Mesenchymal stem cell (in vitro differentiated cells and primary cell): ENCODE results near the gene VAPA.

Experiments
- DNase-seq: peaks from one replicate; pipeline ENCODE4 v3.0.0-alpha.2; 2013
- H2AFZ ChIP-seq: one replicate; pipeline ENCODE4 v1.6.1; 2013; ENCODE audit warnings: low read depth, mild to moderate bottlenecking, control low read depth, inconsistent platforms, low read length, moderate library complexity
- H2AK5ac ChIP-seq: 2 replicates; pipeline ENCODE4 v1.6.1; 2013; ENCODE audit warnings: low read length, moderate library complexity, mild to moderate bottlenecking, inconsistent platforms; ENCODE audit not compliant: severe bottlenecking
- H2BK120ac ChIP-seq: one replicate; pipeline ENCODE4 v1.6.1; 2013; ENCODE audit warnings: low read depth, mild to moderate bottlenecking, inconsistent platforms, low read length, moderate library complexity
- H2BK12ac ChIP-seq, 2 experiments: one replicate each; pipeline ENCODE4 v1.6.1; 2013; ENCODE audit warnings: inconsistent platforms in 2 of 2, low read length in 2 of 2, mild to moderate bottlenecking in 2 of 2, moderate library complexity in 2 of 2, control low read depth in 1 of 2
- H2BK15ac ChIP-seq: one replicate; pipeline ENCODE4 v1.6.1; 2013; ENCODE audit warnings: mild to moderate bottlenecking, low read depth, inconsistent platforms; ENCODE audit not compliant: poor library complexity, severe bottlenecking
- H2BK5ac ChIP-seq: 2 replicates; pipeline ENCODE4 v1.6.1; 2013; ENCODE audit warnings: low read depth, mild to moderate bottlenecking, low read length, control low read depth, inconsistent platforms; ENCODE audit not compliant: poor library complexity, severe bottlenecking
- H3K14ac ChIP-seq, 2 experiments: one replicate each; pipeline ENCODE4 v1.6.1; 2013; ENCODE audit warnings: inconsistent platforms in 2 of 2, low read length in 2 of 2, control low read depth in 1 of 2, mild to moderate bottlenecking in 1 of 2, moderate library complexity in 1 of 2
- H3K18ac ChIP-seq, 2 experiments: one replicate each; pipeline ENCODE4 v1.6.1; 2013; ENCODE audit warnings: inconsistent platforms in 2 of 2, low read length in 2 of 2, control low read depth in 1 of 2, low read depth in 1 of 2, mild to moderate bottlenecking in 1 of 2
- H3K23ac ChIP-seq, 2 experiments: one replicate each; pipeline ENCODE4 v1.6.1; 2013; ENCODE audit warnings: inconsistent platforms in 2 of 2, low read length in 2 of 2, mild to moderate bottlenecking in 2 of 2, moderate library complexity in 2 of 2, control low read depth in 1 of 2
- H3K27ac ChIP-seq: 2 replicates; pipeline ENCODE4 v1.5.1; 2013; ENCODE audit warnings: mild to moderate bottlenecking, moderate library complexity, low read length, control low read depth, inconsistent platforms; ENCODE audit not compliant: poor library complexity, severe bottlenecking
- H3K27me3 ChIP-seq, 2 experiments: 2 replicates each; pipeline versions ENCODE4 v1.6.1 to v1.7.0; 2013; ENCODE audit warnings: low read length in 2 of 2, mild to moderate bottlenecking in 2 of 2, moderate library complexity in 2 of 2, control low read depth in 1 of 2, inconsistent platforms in 1 of 2; ENCODE audit not compliant: control insufficient read depth in 1 of 2, insufficient read depth in 1 of 2
- H3K36me3 ChIP-seq, 2 experiments: 2 replicates each; pipeline versions ENCODE4 v1.6.1 to v1.7.0; 2013; ENCODE audit warnings: low read length in 2 of 2, control low read depth in 1 of 2, inconsistent platforms in 1 of 2, low read depth in 1 of 2, mild to moderate bottlenecking in 1 of 2; ENCODE audit not compliant: insufficient read depth in 2 of 2, control insufficient read depth in 1 of 2
- H3K4ac ChIP-seq, 2 experiments: one replicate each; pipeline ENCODE4 v1.6.1; 2013; ENCODE audit warnings: inconsistent platforms in 2 of 2, low read length in 2 of 2, mild to moderate bottlenecking in 2 of 2, moderate library complexity in 2 of 2, control low read depth in 1 of 2, low read depth in 1 of 2
- H3K4me1 ChIP-seq: 2 replicates; pipeline ENCODE4 v1.6.1; 2013; ENCODE audit warnings: low read depth, low read length, control low read depth; ENCODE audit not compliant: control insufficient read depth, insufficient read depth
- H3K4me2 ChIP-seq: 2 replicates; pipeline ENCODE4 v1.6.1; 2013; ENCODE audit warnings: low read length, mild to moderate bottlenecking, inconsistent platforms; ENCODE audit not compliant: poor library complexity, severe bottlenecking
- H3K4me3 ChIP-seq, 2 experiments: 2 replicates each; pipeline versions ENCODE4 v1.5.1 to v1.7.0; 2013; ENCODE audit warnings: low read length in 2 of 2, mild to moderate bottlenecking in 2 of 2, control low read depth in 1 of 2, low read depth in 1 of 2; ENCODE audit not compliant: insufficient read depth in 1 of 2
- H3K79me1 ChIP-seq: replicated peaks from 2 replicates; pipeline ENCODE4 v1.6.1; 2013; ENCODE audit warnings: mild to moderate bottlenecking, control low read depth, low read length, inconsistent platforms; ENCODE audit not compliant: poor library complexity, severe bottlenecking
- H3K9ac ChIP-seq: 2 replicates; pipeline ENCODE4 v1.7.0; 2013; ENCODE audit warnings: mild to moderate bottlenecking, low read length, moderate library complexity
- H3K9me3 ChIP-seq: 2 replicates; pipeline ENCODE4 v1.7.0; 2013; ENCODE audit warnings: mild to moderate bottlenecking, low read length; ENCODE audit not compliant: control insufficient read depth
- H4K8ac ChIP-seq: one replicate; pipeline ENCODE4 v1.6.1; 2013; ENCODE audit warnings: inconsistent platforms, mild to moderate bottlenecking, low read length, moderate library complexity
- H4K91ac ChIP-seq: one replicate; pipeline ENCODE4 v1.6.1; 2013; ENCODE audit warnings: mild to moderate bottlenecking, low read length, inconsistent platforms
- WGBS: methylation state at CpG from one replicate; pipeline ENCODE4 v1.1.7; 2013; ENCODE audit warnings: mixed read lengths; 5-methylcytosine and 5-hydroxymethylcytosine counted together

The VAPA gene

DNA sequence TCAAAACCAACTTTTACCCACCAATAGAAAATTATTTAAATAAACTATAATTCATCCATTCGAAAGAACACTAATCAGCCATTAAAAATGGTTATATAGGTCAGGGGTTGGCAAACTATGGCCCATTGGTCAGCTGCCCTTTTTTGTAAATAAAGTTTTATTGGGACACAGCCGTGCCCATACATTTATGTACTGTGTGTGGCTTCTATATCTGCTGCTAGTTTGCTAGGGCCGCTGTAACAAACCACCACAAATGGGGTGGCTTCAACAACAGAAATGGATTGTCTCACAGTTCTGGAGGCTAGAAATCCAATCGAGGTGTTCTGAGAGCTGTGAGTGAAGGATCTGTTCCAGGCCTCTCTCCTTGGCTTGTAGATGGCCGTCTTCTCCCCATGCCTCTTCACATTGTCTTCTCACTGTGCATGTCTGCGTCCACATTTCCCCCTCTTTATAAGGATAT lies 35.0 kb upstream of the VAPA start:
- no peak overlapping the region for H3K4ac ChIP-seq
- H2AK5ac ChIP-seq = no peak overlapping the region
- no peak overlapping the region for H3K23ac ChIP-seq
- no peaks in the 10 kb centered on the region for H3K9me3 ChIP-seq
- H3K4me2 ChIP-seq = no peak overlapping the region
- no peak overlapping the region for H2BK5ac ChIP-seq
- H3K27me3 ChIP-seq = no peaks in the 10 kb centered on the region
- 95% methylated on average over 6 of the region's 6 CpGs for WGBS
- H2AFZ ChIP-seq = no peak overlapping the region
- no peak overlapping the region for H3K27ac ChIP-seq
- DNase-seq = no peak
- H2BK12ac ChIP-seq = peak overlapping the region in 1 of 2 experiments; percentile 54
- H3K9ac ChIP-seq = no peak overlapping the region
- H3K4me3 ChIP-seq = no peak overlapping the region
- no peaks in the 10 kb centered on the region for H3K79me1 ChIP-seq
- no peak overlapping the region for H2BK15ac ChIP-seq
- peak overlapping the region in 1 of 2 experiments; percentile 21 for H3K18ac ChIP-seq
- H2BK120ac ChIP-seq = no peak overlapping the region
- no peak overlapping the region for H3K14ac ChIP-seq
- no peaks in the 10 kb centered on the region for H3K4me1 ChIP-seq
- no peak overlapping the region for H4K91ac ChIP-seq
- H3K36me3 ChIP-seq = no peaks in the 10 kb centered on the region
- no peak overlapping the region for H4K8ac ChIP-seq

DNA sequence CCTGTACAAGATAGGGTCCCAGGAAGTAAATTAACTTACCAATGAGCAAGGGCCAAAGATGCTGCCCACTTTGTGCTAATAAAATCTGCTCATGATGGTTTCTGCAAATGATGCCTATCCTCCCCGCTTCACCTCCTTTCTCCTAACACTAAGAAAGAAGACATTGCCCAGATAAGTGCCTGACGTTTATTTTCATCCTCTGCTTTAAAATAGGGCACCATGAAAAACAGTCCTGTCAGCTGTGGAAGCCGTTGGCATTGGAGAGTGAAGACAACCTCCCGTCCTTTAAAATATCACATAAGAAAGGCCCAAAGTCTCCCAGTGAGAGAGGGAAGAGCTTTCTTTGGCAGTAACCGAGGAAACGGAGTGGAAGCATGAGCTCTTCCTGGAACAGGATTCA lies 29.7 kb upstream of the VAPA start:
- Histone ChIP-seq H3K4ac (no peak overlapping the region), H3K79me1 (no peaks in the 10 kb centered on the region), H4K91ac (no peak overlapping the region), H3K4me1 (no peaks in the 10 kb centered on the region), H3K4me3 (no peak overlapping the region), H2BK12ac (no peak overlapping the region), H3K36me3 (no peaks in the 10 kb centered on the region), H4K8ac (no peak overlapping the region), H3K27me3 (no peaks in the 10 kb centered on the region), H2BK15ac (no peak overlapping the region), H3K9me3 (no peaks in the 10 kb centered on the region), H3K27ac (no peak overlapping the region), H3K9ac (no peak overlapping the region), H3K23ac (no peak overlapping the region), H3K14ac (no peak overlapping the region), H2AK5ac (no peak overlapping the region), H2BK120ac (no peak overlapping the region), H2BK5ac (no peak overlapping the region), H2AFZ (no peak overlapping the region), H3K4me2 (no peak overlapping the region), H3K18ac (no peak overlapping the region)
- 94% methylated on average over 6 of the region's 6 CpGs for WGBS
- DNase-seq = no peak

DNA sequence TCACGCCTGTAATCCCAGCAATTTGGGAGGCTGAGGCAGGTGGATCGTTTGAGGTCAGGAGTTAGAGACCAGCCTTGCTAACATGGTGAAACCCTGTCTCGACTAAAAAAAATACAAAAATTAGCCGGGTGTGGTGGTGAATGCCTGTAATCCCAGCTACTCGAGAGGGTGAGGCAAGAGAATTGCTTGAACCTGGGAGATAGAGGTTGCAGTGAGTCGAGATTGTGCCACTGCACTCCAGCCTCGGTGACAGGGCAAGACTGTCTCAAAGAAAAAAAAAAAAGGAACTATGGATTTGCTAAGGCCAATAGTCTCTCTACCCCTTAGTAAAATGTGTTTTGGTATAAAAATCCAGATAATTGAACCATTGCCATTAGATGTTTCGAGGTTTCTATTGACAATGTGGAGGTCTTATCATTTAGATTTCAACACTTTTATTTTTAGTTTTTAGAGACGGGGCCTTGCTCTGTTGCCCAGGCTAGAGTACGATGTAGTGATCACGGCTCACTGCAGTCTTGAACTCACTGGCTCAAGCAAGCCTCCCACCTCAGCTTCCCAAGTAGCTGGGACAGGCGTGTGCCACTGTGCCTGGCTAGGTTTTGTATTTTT lies 29.2 kb upstream of the VAPA start:
- Histone ChIP-seq H2BK120ac (no peak overlapping the region), H3K79me1 (no peaks in the 10 kb centered on the region), H3K4me3 (no peak overlapping the region), H3K4me1 (no peaks in the 10 kb centered on the region), H3K14ac (no peak overlapping the region), H2BK15ac (no peak overlapping the region), H2AK5ac (no peak overlapping the region), H3K27ac (no peak overlapping the region), H4K8ac (no peak overlapping the region), H3K36me3 (no peaks in the 10 kb centered on the region), H2BK5ac (no peak overlapping the region), H3K9me3 (no peaks in the 10 kb centered on the region), H4K91ac (no peak overlapping the region), H2AFZ (no peak overlapping the region), H2BK12ac (no peak overlapping the region), H3K4me2 (no peak overlapping the region), H3K18ac (no peak overlapping the region), H3K23ac (no peak overlapping the region), H3K27me3 (no peaks in the 10 kb centered on the region), H3K9ac (no peak overlapping the region), H3K4ac (no peak overlapping the region)
- no peak for DNase-seq
- 98% methylated on average over 11 of the region's 12 CpGs for WGBS

DNA sequence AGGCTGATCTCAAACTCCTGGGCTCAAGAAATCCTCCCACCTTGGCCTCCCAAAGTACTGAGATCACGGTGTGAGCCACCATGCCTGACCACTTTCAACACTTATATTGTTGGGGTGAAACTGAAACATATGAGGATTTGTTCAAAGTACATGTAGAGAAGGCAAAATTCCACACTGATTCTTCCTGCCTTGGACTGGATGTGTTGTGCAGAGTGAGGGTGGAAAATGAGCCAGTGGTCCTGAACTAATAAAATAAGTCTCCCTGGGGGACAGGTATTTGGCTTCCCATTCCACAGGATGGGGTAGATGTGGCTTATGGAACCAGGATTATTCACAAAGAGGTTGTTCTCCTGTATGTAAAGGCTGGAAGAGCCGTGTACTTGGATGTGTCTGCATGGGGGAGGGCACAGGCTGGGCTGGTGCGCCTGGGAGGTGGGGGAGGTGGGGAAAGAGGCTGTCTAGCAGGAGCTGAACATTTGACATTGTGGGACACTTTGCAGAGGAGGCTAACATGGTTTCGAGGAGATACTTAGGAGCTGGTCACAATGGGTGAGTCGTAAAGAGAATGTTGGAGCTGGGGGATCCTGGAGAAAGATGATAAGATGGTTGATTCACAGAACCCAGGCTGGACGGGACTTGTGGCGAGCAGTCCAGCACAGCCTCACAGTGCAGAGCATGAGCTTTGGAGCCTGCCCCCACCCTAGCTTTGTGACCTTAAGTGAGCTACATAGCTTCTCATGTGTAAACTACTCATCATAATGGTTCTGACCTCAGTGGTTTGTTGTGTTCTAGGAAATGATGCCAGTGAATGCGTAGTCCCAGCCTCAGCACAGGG lies 28.4 kb upstream of the VAPA start, which contains the start of gene TXNDC2:
TSS of gene TXNDC2 (plus strand) at position 804 of the 835 bp plus-strand sequence. CDS start 708 bp downstream, outside the sequence.
- Histone ChIP-seq H3K23ac (no peak within 1 kb of the TSS), H3K4me1 (no peaks in the 10 kb centered on the region), H3K9me3 (no peaks in the 10 kb centered on the region), H2BK15ac (no peak within 1 kb of the TSS), H3K36me3 (no peaks in the 10 kb centered on the region), H3K4ac (no peak within 1 kb of the TSS), H2AK5ac (no peak within 1 kb of the TSS), H3K18ac (no peak within 1 kb of the TSS), H3K9ac (no peak within 1 kb of the TSS), H3K14ac (no peak within 1 kb of the TSS), H4K91ac (no peak within 1 kb of the TSS), H4K8ac (no peak within 1 kb of the TSS), H3K79me1 (no peaks in the 10 kb centered on the region), H2AFZ (no peak within 1 kb of the TSS), H3K4me2 (no peak within 1 kb of the TSS), H3K27ac (no peak within 1 kb of the TSS), H2BK120ac (no peak within 1 kb of the TSS), H3K4me3 (no peak within 1 kb of the TSS), H2BK12ac (no peak within 1 kb of the TSS), H3K27me3 (no peaks in the 10 kb centered on the region), H2BK5ac (no peak within 1 kb of the TSS)
- WGBS = 85% methylated on average over 7 of the region's 8 CpGs
- peak; percentile 14 for DNase-seq
